ENCODE measurements around the gene ASB11.

- TF ChIP-seq, protein P1, sequence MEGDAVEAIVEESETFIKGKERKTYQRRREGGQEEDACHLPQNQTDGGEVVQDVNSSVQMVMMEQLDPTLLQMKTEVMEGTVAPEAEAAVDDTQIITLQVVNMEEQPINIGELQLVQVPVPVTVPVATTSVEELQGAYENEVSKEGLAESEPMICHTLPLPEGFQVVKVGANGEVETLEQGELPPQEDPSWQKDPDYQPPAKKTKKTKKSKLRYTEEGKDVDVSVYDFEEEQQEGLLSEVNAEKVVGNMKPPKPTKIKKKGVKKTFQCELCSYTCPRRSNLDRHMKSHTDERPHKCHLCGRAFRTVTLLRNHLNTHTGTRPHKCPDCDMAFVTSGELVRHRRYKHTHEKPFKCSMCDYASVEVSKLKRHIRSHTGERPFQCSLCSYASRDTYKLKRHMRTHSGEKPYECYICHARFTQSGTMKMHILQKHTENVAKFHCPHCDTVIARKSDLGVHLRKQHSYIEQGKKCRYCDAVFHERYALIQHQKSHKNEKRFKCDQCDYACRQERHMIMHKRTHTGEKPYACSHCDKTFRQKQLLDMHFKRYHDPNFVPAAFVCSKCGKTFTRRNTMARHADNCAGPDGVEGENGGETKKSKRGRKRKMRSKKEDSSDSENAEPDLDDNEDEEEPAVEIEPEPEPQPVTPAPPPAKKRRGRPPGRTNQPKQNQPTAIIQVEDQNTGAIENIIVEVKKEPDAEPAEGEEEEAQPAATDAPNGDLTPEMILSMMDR (IDR thresholded peaks at IDR 0.05; ENCODE audit: insufficient read depth, low read length): no peak
- TF ChIP-seq SPI1 (IDR thresholded peaks at IDR 0.05; ENCODE audit: borderline replicate concordance, low read depth): no peak
- TF ChIP-seq POLR2AphosphoS5 (IDR thresholded peaks at IDR 0.05; ENCODE audit: low read depth): no peak
- TF ChIP-seq GABPA (IDR thresholded peaks at IDR 0.05; ENCODE audit: low read depth): no peak
These were observed 37.8 kb downstream of the ASB11 start for GRCh38 chrX:15277604-15278003.
